HG03175 (cell line): ENCODE data around the gene ADGRL4.
"Not testable (repeated sequence)": the region's sequence is repeated elsewhere in the genome, so short reads cannot be mapped to it uniquely, and the experiment has no call there.

Experiments
- ATAC-seq: cut with Tn5 transposase; IDR thresholded peaks from one replicate; pipeline ENCODE4 v1.9.1; 2021; ENCODE audit warnings: mild to moderate bottlenecking, moderate library complexity; ENCODE audit not compliant: unreplicated experiment

The ADGRL4 gene

GRCh38 chr1:79006564-79006963 lies at the start of gene ADGRL4:
ADGRL4 (minus strand) TSS chr1:79006730; CDS start chr1:79006654, 76 bp downstream.
- no peak for ATAC-seq

GRCh38 chr1:79055856-79056255 lies 49.3 kb upstream of the ADGRL4 start:
- no peak for ATAC-seq

GRCh38 chr1:79052829-79053449 lies 46.4 kb upstream of the ADGRL4 start:
- ATAC-seq, result peak; percentile 97

GRCh38 chr1:79044974-79045650 lies 38.6 kb upstream of the ADGRL4 start:
- ATAC-seq, result no peak

GRCh38 chr1:79043506-79043905 lies 37.0 kb upstream of the ADGRL4 start:
- no peak for ATAC-seq

DNA sequence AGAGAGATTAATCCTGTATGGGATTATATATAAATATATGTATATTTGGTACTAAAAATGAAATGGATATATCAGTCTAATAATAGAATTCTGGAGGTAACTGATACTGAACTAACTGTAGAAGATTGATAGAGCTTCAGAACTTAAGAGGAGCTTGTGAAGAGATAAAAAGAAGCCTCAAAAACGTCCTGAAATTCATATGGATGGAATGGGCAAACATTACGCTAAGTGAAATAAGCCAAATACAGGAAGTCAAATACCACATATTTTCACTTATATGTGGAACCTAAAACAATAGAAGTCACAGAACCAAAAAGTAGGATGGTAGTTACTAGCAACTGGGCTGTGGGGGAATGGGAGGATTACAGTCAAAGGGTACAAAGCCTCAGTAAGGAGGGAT lies 36.0 kb upstream of the ADGRL4 start:
- ATAC-seq, result no peak

DNA sequence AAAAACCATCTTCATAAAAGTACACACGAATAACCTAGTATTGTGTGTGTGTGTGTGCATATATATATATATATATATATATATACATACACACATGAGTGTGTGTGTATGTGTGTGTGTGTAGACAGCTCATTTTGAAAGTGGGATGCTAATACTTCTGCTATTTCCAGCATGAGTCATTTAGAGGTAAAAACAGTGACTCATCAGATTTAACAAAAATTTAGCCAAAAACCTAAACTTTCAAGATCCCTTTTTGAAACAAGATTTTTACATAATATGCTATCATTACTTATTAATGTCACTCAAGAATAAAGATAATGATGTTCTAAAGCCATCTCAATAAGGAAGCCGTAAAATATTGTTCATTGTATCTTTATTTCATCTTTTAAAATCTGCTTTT lies 35.6 kb upstream of the ADGRL4 start:
- peak; percentile 71 for ATAC-seq

- ATAC-seq, result no peak
These were observed 35.1 kb upstream of the ADGRL4 start for GRCh38 chr1:79041666-79042065.

GRCh38 chr1:79040424-79041082 lies 34.0 kb upstream of the ADGRL4 start:
- peak; percentile 82 for ATAC-seq

DNA sequence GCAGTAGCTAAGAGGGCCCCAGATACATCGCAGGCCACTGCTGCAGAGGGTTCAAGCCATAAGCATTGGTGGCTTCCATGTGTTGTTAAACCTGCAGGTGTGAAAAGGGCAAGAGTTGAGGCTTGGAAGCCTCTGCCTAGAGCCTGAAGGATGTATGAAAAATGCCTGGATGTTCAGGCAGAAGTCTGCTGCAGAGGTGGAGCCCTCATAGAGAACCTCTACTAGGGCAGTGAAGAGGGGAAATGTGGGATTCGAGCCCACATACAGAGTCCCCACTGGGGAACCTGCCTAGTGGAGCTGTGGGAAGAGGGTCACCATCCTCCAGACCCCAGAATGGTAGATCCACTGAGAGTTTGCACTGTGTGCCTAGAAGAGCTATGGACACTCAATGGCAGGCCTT lies 30.6 kb upstream of the ADGRL4 start:
- ATAC-seq, result no peak

GRCh38 chr1:79012500-79012899 lies 6.0 kb upstream of the ADGRL4 start:
- no peak for ATAC-seq

GRCh38 chr1:79010589-79010988 lies 4.1 kb upstream of the ADGRL4 start:
- ATAC-seq, result no peak

- no peak for ATAC-seq
These were observed 585 bp downstream of the ADGRL4 start for GRCh38 chr1:79005945-79006344.

DNA sequence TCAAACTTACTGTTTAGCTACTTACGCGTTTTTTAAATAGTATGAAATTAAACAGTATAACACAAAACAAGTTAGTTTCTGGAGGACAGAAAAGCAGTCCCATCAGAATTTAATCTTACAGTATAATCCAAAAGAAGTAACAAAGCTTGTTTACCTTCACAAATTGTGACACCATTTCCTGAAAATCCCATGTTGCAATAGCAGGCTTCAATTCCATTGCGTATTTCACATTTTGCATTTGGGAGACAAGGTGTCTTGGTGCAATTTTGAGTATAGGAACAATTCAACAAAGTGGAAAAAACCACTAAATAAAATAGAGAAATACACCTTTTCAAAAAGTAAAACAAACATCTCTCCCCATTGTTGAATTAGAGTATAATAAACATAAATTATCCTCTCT lies 1.6 kb downstream of the ADGRL4 start:
- ATAC-seq, result no peak

GRCh38 chr1:78996791-78997190 lies 9.7 kb downstream of the ADGRL4 start:
- no peak for ATAC-seq

DNA sequence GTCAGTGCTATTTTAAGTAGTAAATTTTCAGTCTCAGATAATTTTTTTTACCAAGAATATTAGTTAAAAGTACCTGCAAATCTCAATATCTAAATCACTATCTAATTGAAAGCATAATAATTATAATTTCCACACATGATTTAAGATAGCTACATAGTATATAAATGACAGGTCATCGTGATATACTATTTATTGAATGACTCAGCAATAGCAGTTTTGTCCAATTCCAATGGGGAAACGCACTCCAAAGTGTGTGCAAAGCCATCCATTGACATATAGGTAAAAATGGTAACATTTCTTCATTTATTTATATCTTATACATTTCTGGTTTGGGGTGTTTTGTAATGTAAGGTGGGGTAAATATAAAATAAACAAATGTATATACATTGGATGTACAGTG lies 19.5 kb downstream of the ADGRL4 start:
- no peak for ATAC-seq

- no peak for ATAC-seq
These were observed 26.0 kb downstream of the ADGRL4 start for GRCh38 chr1:78980511-78980910.

- ATAC-seq, result no peak
These were observed 33.8 kb downstream of the ADGRL4 start for GRCh38 chr1:78972723-78973122.

DNA sequence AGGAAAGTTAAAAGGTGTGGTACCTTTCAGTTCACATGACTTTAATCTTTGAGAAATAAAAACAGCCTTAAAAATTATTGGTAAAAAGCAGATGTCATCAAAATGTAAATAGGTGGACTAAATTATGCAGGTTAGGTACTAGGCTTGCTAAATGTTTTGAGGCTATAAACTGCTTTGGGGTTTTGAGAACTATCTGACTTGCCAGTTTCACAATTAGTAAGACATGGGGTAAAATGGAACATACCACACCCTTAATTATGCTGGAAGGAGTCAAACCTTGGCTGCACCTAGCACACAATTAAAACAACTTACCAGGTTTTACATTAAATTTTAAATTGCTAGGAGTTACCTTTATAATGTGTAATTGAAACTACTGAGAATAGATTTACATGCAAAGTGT lies 39.4 kb downstream of the ADGRL4 start:
- not testable (repeated sequence) for ATAC-seq

DNA sequence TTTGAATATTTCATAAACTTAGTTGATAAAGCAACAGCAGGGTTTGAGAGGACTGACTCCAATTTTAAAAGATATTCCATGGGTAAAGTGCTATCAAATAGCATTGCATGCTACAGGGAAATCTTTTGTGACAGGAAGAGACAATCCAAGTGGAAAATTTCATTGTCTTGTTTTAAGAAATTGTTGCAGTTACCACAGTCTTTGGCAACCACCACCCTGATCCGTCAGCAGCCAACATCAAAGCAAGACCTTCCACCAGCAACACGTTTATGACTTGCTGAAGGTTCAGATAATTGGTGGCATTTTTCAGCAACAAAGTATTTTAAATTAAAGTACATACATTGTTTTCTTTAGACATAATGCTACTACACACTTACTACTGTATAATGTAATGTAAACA lies 47.8 kb downstream of the ADGRL4 start:
- no peak for ATAC-seq

DNA sequence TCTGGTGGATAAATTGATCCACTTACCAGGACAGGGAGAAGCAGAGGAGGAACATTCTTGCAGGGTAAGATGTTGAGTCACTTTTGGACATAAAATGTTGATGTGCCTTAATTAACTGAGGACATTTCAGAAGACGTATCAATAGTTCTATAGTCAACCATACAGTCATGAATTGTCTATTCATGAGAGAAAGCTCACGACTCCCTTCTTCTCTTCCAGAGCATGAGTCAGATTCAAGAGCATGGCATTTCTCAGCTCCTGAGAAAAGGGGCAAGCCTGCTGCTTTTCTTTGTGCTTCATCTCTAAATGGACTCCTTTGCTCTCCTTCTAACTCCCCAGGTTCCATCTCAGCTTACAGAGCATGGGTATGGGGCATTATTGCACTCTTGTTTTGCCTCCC lies 55.7 kb downstream of the ADGRL4 start:
- no peak for ATAC-seq

- ATAC-seq, result no peak
These were observed 57.3 kb downstream of the ADGRL4 start for GRCh38 chr1:78949227-78949626.
